GM18517 (cell line): ENCODE results near the gene PRAME.
"Not testable (repeated sequence)": the region's sequence is repeated elsewhere in the genome, so short reads cannot be mapped to it uniquely, and the experiment has no call there.

Source experiments
- ATAC-seq: cut with Tn5 transposase; IDR thresholded peaks from one replicate; pipeline ENCODE4 v1.9.1; 2021; ENCODE audit warnings: mild to moderate bottlenecking, moderate library complexity; ENCODE audit not compliant: unreplicated experiment

Gene PRAME

GRCh38 chr22:22581524-22581923, 22.5 kb upstream of the PRAME start:
- not testable (repeated sequence) for ATAC-seq

GRCh38 chr22:22579869-22580604, 21.0 kb upstream of the PRAME start:
- no peak for ATAC-seq

GRCh38 chr22:22578702-22579424, 19.8 kb upstream of the PRAME start:
- ATAC-seq, result no peak

GRCh38 chr22:22576989-22577427, 17.9 kb upstream of the PRAME start:
- no peak for ATAC-seq

- ATAC-seq, result no peak
Measured at GRCh38 chr22:22576244-22576988, 17.4 kb upstream of the PRAME start.

- no peak for ATAC-seq
Measured at GRCh38 chr22:22574361-22574760, 15.3 kb upstream of the PRAME start.

GRCh38 chr22:22573047-22573889, 14.2 kb upstream of the PRAME start:
- ATAC-seq, result no peak

GRCh38 chr22:22571862-22572261, 12.8 kb upstream of the PRAME start:
- no peak for ATAC-seq

- no peak for ATAC-seq
Measured at GRCh38 chr22:22571429-22571828, 12.4 kb upstream of the PRAME start.

GRCh38 chr22:22569218-22569617, 10.2 kb upstream of the PRAME start:
- no peak for ATAC-seq

- no peak for ATAC-seq
Measured at GRCh38 chr22:22565981-22566380, 6.9 kb upstream of the PRAME start.

GRCh38 chr22:22558071-22558971, 744 bp downstream of the PRAME start:
- no peak for ATAC-seq

GRCh38 chr22:22556995-22557925, 1.8 kb downstream of the PRAME start:
- ATAC-seq, result no peak

GRCh38 chr22:22556578-22556977, 2.5 kb downstream of the PRAME start:
- ATAC-seq, result no peak

GRCh38 chr22:22555596-22555995, 3.5 kb downstream of the PRAME start:
- ATAC-seq, result no peak

GRCh38 chr22:22554587-22555284, 4.3 kb downstream of the PRAME start:
- no peak for ATAC-seq

GRCh38 chr22:22553735-22554586, 5.1 kb downstream of the PRAME start:
- no peak for ATAC-seq
